K562 (cell line): ENCODE data around the gene PLA2G3.

Experiments
- GABPA ChIP-seq: fragments of 200-800 bp; sonication (Bioruptor generic); conservative IDR thresholded peaks from 2 replicates; pipeline ENCODE4 v1.6.1; 2016; ENCODE audit warnings: low read depth, missing genetic modification characterization, missing compliant biosample characterization
- NR3C1 ChIP-seq: sonication (generic); formaldehyde crosslinking; IDR thresholded peaks from 2 replicates; pipeline ENCODE4 v1.8.1; 2022; ENCODE audit warnings: missing genetic modification reagents
- POLR2AphosphoS5 ChIP-seq: IDR thresholded peaks from 2 replicates; pipeline ENCODE4 v1.6.1; 2011; ENCODE audit warnings: mild to moderate bottlenecking, low read depth, low read length, moderate library complexity; ENCODE audit not compliant: control insufficient read depth, insufficient read depth
- RAD21 ChIP-seq, 2 experiments: fragments of 250-450 bp in 1 of 2; fragments of 450-650 bp in 1 of 2; sonication (Bioruptor Pico) in 1 of 2; formaldehyde crosslinking in 1 of 2; IDR thresholded peaks in 1 of 2; conservative IDR thresholded peaks in 1 of 2; 2 replicates each; pipeline versions ENCODE4 v1.4.0 to v1.8.0; 2020 to 2022; ENCODE audit warnings: mild to moderate bottlenecking in 2 of 2, moderate library complexity in 1 of 2
- SMAD4 ChIP-seq: fragments of 250-450 bp; sonication (Bioruptor Pico); conservative IDR thresholded peaks from 2 replicates; pipeline ENCODE4 v1.8.0; 2021; ENCODE audit warnings: inconsistent platforms, mild to moderate bottlenecking, moderate library complexity
- STAG1 ChIP-seq: sonication (generic); formaldehyde crosslinking; IDR thresholded peaks from 2 replicates; pipeline ENCODE4 v1.5.0; 2020; ENCODE audit warnings: missing genetic modification reagents, borderline replicate concordance
- TF ChIP-seq, protein P1 (sequence below): IDR thresholded peaks from 3 replicates; pipeline ENCODE4 v1.6.1; 2011; ENCODE audit warnings: borderline replicate concordance, mild to moderate bottlenecking, moderate library complexity; ENCODE audit not compliant: insufficient read length; ENCODE audit errors: extremely low read depth
- TF ChIP-seq, protein P2 (sequence below), 3 experiments: IDR thresholded peaks in 2 of 3; conservative IDR thresholded peaks in 1 of 3; 2 replicates each; pipeline ENCODE4 v1.5.1; 2011 to 2012; ENCODE audit warnings: low read length in 3 of 3, mild to moderate bottlenecking in 3 of 3, control low read depth in 2 of 3, improper control_type of control experiment in 1 of 3, inconsistent platforms in 1 of 3, low read depth in 1 of 3, mixed read lengths in 1 of 3, moderate library complexity in 1 of 3; ENCODE audit not compliant: insufficient read depth in 2 of 3
- TF ChIP-seq, protein P3 (sequence below): fragments of 250-450 bp; sonication (Bioruptor Pico); IDR thresholded peaks from 2 replicates; pipeline ENCODE4 v1.6.1; 2021; ENCODE audit warnings: mild to moderate bottlenecking
- TF ChIP-seq, protein P4 (sequence below), 2 experiments: IDR thresholded peaks in 1 of 2; conservative IDR thresholded peaks in 1 of 2; 2 replicates each; pipeline ENCODE4 v1.6.1; 2016; ENCODE audit warnings: low read depth in 2 of 2, mild to moderate bottlenecking in 1 of 2, missing compliant biosample characterization in 1 of 2, missing genetic modification characterization in 1 of 2, moderate library complexity in 1 of 2
- TF ChIP-seq, protein P5 (sequence below): sonication (generic); formaldehyde crosslinking; IDR thresholded peaks from 2 replicates; pipeline ENCODE4 v1.8.0; 2022; ENCODE audit warnings: missing genetic modification reagents, mild to moderate bottlenecking, borderline replicate concordance
- TF ChIP-seq, protein P6 (sequence below): fragments of 450-650 bp; IDR thresholded peaks from 2 replicates; pipeline ENCODE4 v1.6.1; 2016; ENCODE audit warnings: low read depth, mild to moderate bottlenecking, moderate library complexity
- TF ChIP-seq, protein P7 (sequence below): sonication (generic); formaldehyde crosslinking; IDR thresholded peaks from 2 replicates; pipeline ENCODE4 v1.9.0; 2022; ENCODE audit warnings: mild to moderate bottlenecking, missing genetic modification reagents

DNA sequence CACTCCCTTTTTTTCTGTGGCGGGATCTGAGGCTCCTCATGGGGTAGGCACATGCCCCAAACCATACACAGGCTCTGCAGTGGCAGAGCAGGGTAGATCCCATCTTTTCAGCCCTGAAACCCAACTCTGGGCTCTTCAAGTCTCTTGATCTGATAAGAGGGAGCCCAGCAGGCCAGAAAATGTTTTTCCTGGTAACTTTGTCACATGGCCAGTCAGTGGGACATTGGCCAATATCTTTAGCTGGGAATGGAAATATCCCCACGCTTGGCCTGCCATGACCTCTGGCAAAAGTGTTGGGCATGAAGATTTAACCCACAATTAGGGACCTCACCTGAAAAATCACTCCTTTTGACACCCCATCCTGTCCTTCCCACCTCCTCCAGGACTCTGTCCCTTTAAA, 9.4 kb downstream of the PLA2G3 start:
- TF ChIP-seq, protein P1, sequence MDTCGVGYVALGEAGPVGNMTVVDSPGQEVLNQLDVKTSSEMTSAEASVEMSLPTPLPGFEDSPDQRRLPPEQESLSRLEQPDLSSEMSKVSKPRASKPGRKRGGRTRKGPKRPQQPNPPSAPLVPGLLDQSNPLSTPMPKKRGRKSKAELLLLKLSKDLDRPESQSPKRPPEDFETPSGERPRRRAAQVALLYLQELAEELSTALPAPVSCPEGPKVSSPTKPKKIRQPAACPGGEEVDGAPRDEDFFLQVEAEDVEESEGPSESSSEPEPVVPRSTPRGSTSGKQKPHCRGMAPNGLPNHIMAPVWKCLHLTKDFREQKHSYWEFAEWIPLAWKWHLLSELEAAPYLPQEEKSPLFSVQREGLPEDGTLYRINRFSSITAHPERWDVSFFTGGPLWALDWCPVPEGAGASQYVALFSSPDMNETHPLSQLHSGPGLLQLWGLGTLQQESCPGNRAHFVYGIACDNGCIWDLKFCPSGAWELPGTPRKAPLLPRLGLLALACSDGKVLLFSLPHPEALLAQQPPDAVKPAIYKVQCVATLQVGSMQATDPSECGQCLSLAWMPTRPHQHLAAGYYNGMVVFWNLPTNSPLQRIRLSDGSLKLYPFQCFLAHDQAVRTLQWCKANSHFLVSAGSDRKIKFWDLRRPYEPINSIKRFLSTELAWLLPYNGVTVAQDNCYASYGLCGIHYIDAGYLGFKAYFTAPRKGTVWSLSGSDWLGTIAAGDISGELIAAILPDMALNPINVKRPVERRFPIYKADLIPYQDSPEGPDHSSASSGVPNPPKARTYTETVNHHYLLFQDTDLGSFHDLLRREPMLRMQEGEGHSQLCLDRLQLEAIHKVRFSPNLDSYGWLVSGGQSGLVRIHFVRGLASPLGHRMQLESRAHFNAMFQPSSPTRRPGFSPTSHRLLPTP, result no peak
- TF ChIP-seq, protein P2, sequence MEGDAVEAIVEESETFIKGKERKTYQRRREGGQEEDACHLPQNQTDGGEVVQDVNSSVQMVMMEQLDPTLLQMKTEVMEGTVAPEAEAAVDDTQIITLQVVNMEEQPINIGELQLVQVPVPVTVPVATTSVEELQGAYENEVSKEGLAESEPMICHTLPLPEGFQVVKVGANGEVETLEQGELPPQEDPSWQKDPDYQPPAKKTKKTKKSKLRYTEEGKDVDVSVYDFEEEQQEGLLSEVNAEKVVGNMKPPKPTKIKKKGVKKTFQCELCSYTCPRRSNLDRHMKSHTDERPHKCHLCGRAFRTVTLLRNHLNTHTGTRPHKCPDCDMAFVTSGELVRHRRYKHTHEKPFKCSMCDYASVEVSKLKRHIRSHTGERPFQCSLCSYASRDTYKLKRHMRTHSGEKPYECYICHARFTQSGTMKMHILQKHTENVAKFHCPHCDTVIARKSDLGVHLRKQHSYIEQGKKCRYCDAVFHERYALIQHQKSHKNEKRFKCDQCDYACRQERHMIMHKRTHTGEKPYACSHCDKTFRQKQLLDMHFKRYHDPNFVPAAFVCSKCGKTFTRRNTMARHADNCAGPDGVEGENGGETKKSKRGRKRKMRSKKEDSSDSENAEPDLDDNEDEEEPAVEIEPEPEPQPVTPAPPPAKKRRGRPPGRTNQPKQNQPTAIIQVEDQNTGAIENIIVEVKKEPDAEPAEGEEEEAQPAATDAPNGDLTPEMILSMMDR (IDR thresholded peaks at IDR 0.05 in 2 of 3, conservative IDR thresholded peaks at IDR 0.05 in 1 of 3; ENCODE audit: insufficient read depth in 2 of 3, low read depth in 1 of 3, low read length in 3 of 3), result no peak
- TF ChIP-seq, protein P3, sequence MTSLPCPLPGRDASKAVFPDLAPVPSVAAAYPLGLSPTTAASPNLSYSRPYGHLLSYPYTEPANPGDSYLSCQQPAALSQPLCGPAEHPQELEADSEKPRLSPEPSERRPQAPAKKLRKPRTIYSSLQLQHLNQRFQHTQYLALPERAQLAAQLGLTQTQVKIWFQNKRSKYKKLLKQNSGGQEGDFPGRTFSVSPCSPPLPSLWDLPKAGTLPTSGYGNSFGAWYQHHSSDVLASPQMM, result no peak
- TF ChIP-seq, protein P4, sequence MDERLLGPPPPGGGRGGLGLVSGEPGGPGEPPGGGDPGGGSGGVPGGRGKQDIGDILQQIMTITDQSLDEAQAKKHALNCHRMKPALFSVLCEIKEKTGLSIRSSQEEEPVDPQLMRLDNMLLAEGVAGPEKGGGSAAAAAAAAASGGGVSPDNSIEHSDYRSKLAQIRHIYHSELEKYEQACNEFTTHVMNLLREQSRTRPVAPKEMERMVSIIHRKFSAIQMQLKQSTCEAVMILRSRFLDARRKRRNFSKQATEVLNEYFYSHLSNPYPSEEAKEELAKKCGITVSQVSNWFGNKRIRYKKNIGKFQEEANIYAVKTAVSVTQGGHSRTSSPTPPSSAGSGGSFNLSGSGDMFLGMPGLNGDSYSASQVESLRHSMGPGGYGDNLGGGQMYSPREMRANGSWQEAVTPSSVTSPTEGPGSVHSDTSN (CRISPR knock-in tag; IDR thresholded peaks at IDR 0.05; ENCODE audit: low read depth), result no peak
- TF ChIP-seq, protein P4 (tag; conservative IDR thresholded peaks at IDR 0.05; ENCODE audit: low read depth), result no peak
- TF ChIP-seq, protein P5, sequence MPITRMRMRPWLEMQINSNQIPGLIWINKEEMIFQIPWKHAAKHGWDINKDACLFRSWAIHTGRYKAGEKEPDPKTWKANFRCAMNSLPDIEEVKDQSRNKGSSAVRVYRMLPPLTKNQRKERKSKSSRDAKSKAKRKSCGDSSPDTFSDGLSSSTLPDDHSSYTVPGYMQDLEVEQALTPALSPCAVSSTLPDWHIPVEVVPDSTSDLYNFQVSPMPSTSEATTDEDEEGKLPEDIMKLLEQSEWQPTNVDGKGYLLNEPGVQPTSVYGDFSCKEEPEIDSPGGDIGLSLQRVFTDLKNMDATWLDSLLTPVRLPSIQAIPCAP (CRISPR knock-in tag), result no peak
- TF ChIP-seq NR3C1 (CRISPR knock-in tag), result no peak
- TF ChIP-seq RAD21 (CRISPR knock-in tag; conservative IDR thresholded peaks at IDR 0.05 in 1 of 2, IDR thresholded peaks at IDR 0.05 in 1 of 2), result no peak
- 0 out of 2 replicates have a peak, but pooled peaks have one; percentile 10 for TF ChIP-seq SMAD4 (CRISPR knock-in tag)
- TF ChIP-seq, protein P6, sequence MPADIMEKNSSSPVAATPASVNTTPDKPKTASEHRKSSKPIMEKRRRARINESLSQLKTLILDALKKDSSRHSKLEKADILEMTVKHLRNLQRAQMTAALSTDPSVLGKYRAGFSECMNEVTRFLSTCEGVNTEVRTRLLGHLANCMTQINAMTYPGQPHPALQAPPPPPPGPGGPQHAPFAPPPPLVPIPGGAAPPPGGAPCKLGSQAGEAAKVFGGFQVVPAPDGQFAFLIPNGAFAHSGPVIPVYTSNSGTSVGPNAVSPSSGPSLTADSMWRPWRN, result no peak
- TF ChIP-seq POLR2AphosphoS5, result no peak
- no peak for TF ChIP-seq STAG1 (CRISPR knock-in tag)
- TF ChIP-seq, protein P7, sequence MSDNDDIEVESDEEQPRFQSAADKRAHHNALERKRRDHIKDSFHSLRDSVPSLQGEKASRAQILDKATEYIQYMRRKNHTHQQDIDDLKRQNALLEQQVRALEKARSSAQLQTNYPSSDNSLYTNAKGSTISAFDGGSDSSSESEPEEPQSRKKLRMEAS, result no peak
- no peak for TF ChIP-seq GABPA (tag)
